Caco-2 (cell line): Measurements from ENCODE around the gene DEPDC5. TPM values are rescaled to one million over a fixed set of nuclear protein-coding genes. Genes with fewer than 3 reads are reported as not detected.

Experiments used
- BruUV-seq: library from RNA; stranded (reverse); fragments of 400-500 nt; replicated peaks from 2 replicates; lab custom pipeline; 2021; lab: Mats Ljungman, UMichigan
- CTCF ChIA-PET: fragments of 300-600 bp; sonication (Branson Sonifier 250); formaldehyde crosslinking; loops from one replicate; lab custom pipeline; 2022; ENCODE audit warnings: antibody characterized with exemption; lab: Charles Lee
- POLR2A ChIA-PET: fragments of 300-600 bp; sonication (Branson Sonifier 250); formaldehyde crosslinking; loops from one replicate; lab custom pipeline; 2022; ENCODE audit warnings: antibody characterized with exemption; lab: Charles Lee
- DNase-seq, 2 experiments: peaks; one replicate each; pipeline versions ENCODE4 v3.0.0 to v3.0.0-alpha.2; 2020 to 2022
- H3K27me3 ChIP-seq: replicated peaks from 2 replicates; pipeline ENCODE4 v1.6.0; 2011; ENCODE audit warnings: low read length; ENCODE audit not compliant: control insufficient read depth, insufficient read depth
- H3K36me3 ChIP-seq: 2 replicates; pipeline ENCODE4 v1.5.1; 2011; ENCODE audit warnings: low read length; ENCODE audit not compliant: control insufficient read depth, insufficient read depth
- H3K4me1 ChIP-seq: fragments of 250-450 bp; sonication (Bioruptor Pico); 2 replicates; pipeline ENCODE4 v1.5.1; 2020; ENCODE audit warnings: mild to moderate bottlenecking
- H3K4me3 ChIP-seq: 2 replicates; pipeline ENCODE4 v1.5.1; 2011; ENCODE audit warnings: low read depth, mild to moderate bottlenecking, control low read depth, low read length
- H3K9me3 ChIP-seq: fragments of 250-450 bp; sonication (Bioruptor Pico); 2 replicates; pipeline ENCODE4 v1.5.1; 2020; ENCODE audit warnings: mild to moderate bottlenecking, moderate library complexity
- H3K27ac Mint-ChIP-seq: one replicate; pipeline ENCODE4 v1.8.0; 2022; ENCODE audit warnings: mixed read lengths; ENCODE audit not compliant: unreplicated experiment
- H3K27me3 Mint-ChIP-seq: one replicate; pipeline ENCODE4 v1.8.0; 2022; ENCODE audit warnings: mixed read lengths; ENCODE audit not compliant: insufficient read depth, unreplicated experiment
- H3K36me3 Mint-ChIP-seq: one replicate; pipeline ENCODE4 v1.8.0; 2022; ENCODE audit warnings: mild to moderate bottlenecking, mixed read lengths; ENCODE audit not compliant: insufficient read depth, unreplicated experiment
- H3K4me1 Mint-ChIP-seq: one replicate; pipeline ENCODE4 v1.8.0; 2022; ENCODE audit warnings: low read depth, mixed read lengths; ENCODE audit not compliant: unreplicated experiment
- H3K4me3 Mint-ChIP-seq: one replicate; pipeline ENCODE4 v1.8.0; 2022; ENCODE audit warnings: mild to moderate bottlenecking, moderate library complexity, mixed read lengths; ENCODE audit not compliant: unreplicated experiment
- H3K9me3 Mint-ChIP-seq: one replicate; pipeline ENCODE4 v1.8.0; 2022; ENCODE audit warnings: mixed read lengths; ENCODE audit not compliant: unreplicated experiment
- CTCF ChIP-seq, 2 experiments: fragments of 200-600 bp in 1 of 2; IDR thresholded peaks; 1 replicate in 1 of 2; 2 replicates in 1 of 2; pipeline versions ENCODE4 v1.5.1 to v1.8.0; 2011 to 2022; ENCODE audit warnings: antibody characterized with exemption in 1 of 2, control low read depth in 1 of 2, inconsistent platforms in 1 of 2, low read depth in 1 of 2, low read length in 1 of 2, mild to moderate bottlenecking in 1 of 2, moderate library complexity in 1 of 2; ENCODE audit not compliant: insufficient read depth in 1 of 2, severe bottlenecking in 1 of 2, unreplicated experiment in 1 of 2
- intact Hi-C: fragments of 100-400 bp; cut with micrococcal nuclease; formaldehyde crosslinking; loops from one replicate; pipeline ENCODE4 v1.10.0; 2022; ENCODE audit not compliant: unreplicated experiment
- total RNA-seq: library from RNA; stranded (reverse); gene quantifications from 2 replicates; pipeline ENCODE4 v1.2.3, GENCODE V29; 2022

Gene DEPDC5
- total RNA-seq, 1 experiment from 2014 or later: 19.4 TPM

- BruUV-seq: no TSS peak
- no peak for TF ChIP-seq CTCF (IDR thresholded peaks at IDR 0.05; ENCODE audit: insufficient read depth in 1 of 2, low read depth in 1 of 2, low read length in 1 of 2, severe bottlenecking in 1 of 2, unreplicated experiment in 1 of 2)
Measured at GRCh38 chr22:31881200-31881599, 127.4 kb downstream of the DEPDC5 start.

GRCh38 chr22:31881865-31882264, 128.0 kb downstream of the DEPDC5 start:
- no peaks in the 10 kb centered on the region; the same call in 1 of the 2 replicates for H3K4me1 ChIP-seq
- no peak for TF ChIP-seq CTCF (IDR thresholded peaks at IDR 0.05; ENCODE audit: insufficient read depth in 1 of 2, low read depth in 1 of 2, low read length in 1 of 2, severe bottlenecking in 1 of 2, unreplicated experiment in 1 of 2)
- H3K4me1 Mint-ChIP-seq: no peaks in the 10 kb centered on the region
- H3K36me3 ChIP-seq: peaks cover 1% of the 10 kb centered on the region; the same call in 1 of the 2 replicates
- H3K27me3 Mint-ChIP-seq: no peaks in the 10 kb centered on the region
- intact Hi-C loops: no loop called here
- H3K9me3 Mint-ChIP-seq: no peaks in the 10 kb centered on the region
- CTCF ChIA-PET: interaction anchor here (0.9 kb wide), 1 partner anchor 88 kb away, joined by 3 read pairs; no protein-coding TSS in a partner anchor
- BruUV-seq: no TSS peak
- no peak overlapping the region for H3K4me3 Mint-ChIP-seq
- no peaks in the 10 kb centered on the region for H3K27me3 ChIP-seq
- peaks cover 6% of the 10 kb centered on the region for H3K36me3 Mint-ChIP-seq
- no peak overlapping the region for H3K27ac Mint-ChIP-seq
- H3K9me3 ChIP-seq: no peaks in the 10 kb centered on the region
- DNase-seq: no peak
- POLR2A ChIA-PET: no interaction called here
- no peak overlapping the region for H3K4me3 ChIP-seq

More at GRCh38 chr22:31881200-31881599, 127.4 kb downstream of the DEPDC5 start:
- Histone ChIP-seq H3K36me3 (peaks cover 1% of the 10 kb centered on the region; the same call in 1 of the 2 replicates), H3K4me3 (no peak overlapping the region), H3K9me3 (no peaks in the 10 kb centered on the region), H3K27me3 (no peaks in the 10 kb centered on the region), H3K4me1 (no peaks in the 10 kb centered on the region; the same call in 1 of the 2 replicates)
- CTCF ChIA-PET: no interaction called here
- Mint-ChIP-seq H3K4me1 (no peaks in the 10 kb centered on the region), H3K9me3 (no peaks in the 10 kb centered on the region), H3K27ac (no peak overlapping the region), H3K4me3 (no peak overlapping the region), H3K27me3 (no peaks in the 10 kb centered on the region), H3K36me3 (peaks cover 6% of the 10 kb centered on the region)
- intact Hi-C loops: no loop called here
- DNase-seq: no peak
- POLR2A ChIA-PET: no interaction called here

- H3K27ac Mint-ChIP-seq: no peak overlapping the region
- H3K4me1 Mint-ChIP-seq: no peaks in the 10 kb centered on the region
- no peak overlapping the region for H3K4me3 Mint-ChIP-seq
- DNase-seq: no peak
- Histone ChIP-seq H3K4me3 (no peak overlapping the region), H3K36me3 (peaks cover 1% of the 10 kb centered on the region; the same call in 1 of the 2 replicates), H3K4me1 (no peaks in the 10 kb centered on the region; the same call in 1 of the 2 replicates), H3K9me3 (no peaks in the 10 kb centered on the region), H3K27me3 (no peaks in the 10 kb centered on the region)
- BruUV-seq: no TSS peak
- no peaks in the 10 kb centered on the region for H3K9me3 Mint-ChIP-seq
- peaks cover 6% of the 10 kb centered on the region for H3K36me3 Mint-ChIP-seq
- CTCF ChIA-PET: no interaction called here
- TF ChIP-seq CTCF (IDR thresholded peaks at IDR 0.05; ENCODE audit: insufficient read depth in 1 of 2, low read depth in 1 of 2, low read length in 1 of 2, severe bottlenecking in 1 of 2, unreplicated experiment in 1 of 2): no peak
- H3K27me3 Mint-ChIP-seq: no peaks in the 10 kb centered on the region
- intact Hi-C loops: no loop called here
- POLR2A ChIA-PET: no interaction called here
Measured at GRCh38 chr22:31882971-31883370, 129.2 kb downstream of the DEPDC5 start.
